Stomach (tissue), 9 donors: ENCODE results near the gene MRPL50. TPM values are rescaled to one million over a fixed set of nuclear protein-coding genes. Genes with fewer than 3 reads are reported as not detected.

Experiments used
- DNase-seq, 2 donors: peaks; one replicate each; pipeline versions ENCODE4 v3.0.0 to v3.0.0-alpha.2; 2013 to 2019
- H3K27ac ChIP-seq, 5 donors: fragments of 200-600 bp in 4 of 5; sonication (generic) in 4 of 5; one replicate each; pipeline ENCODE4 v1.5.1; 2013 to 2019; ENCODE audit warnings: mild to moderate bottlenecking in 1 of 5, moderate library complexity in 1 of 5
- H3K27me3 ChIP-seq, 3 donors: fragments of 200-600 bp; sonication (generic); one replicate each; pipeline ENCODE4 v1.5.1; 2017 to 2019; ENCODE audit warnings: mixed run types in 1 of 3
- H3K36me3 ChIP-seq, 4 donors: fragments of 200-600 bp; sonication (generic); 1 replicate in 3 of 4; 2 replicates in 1 of 4; pipeline ENCODE4 v1.5.1; 2016 to 2019
- H3K4me1 ChIP-seq, 4 donors: fragments of 200-600 bp; sonication (generic); one replicate each; pipeline ENCODE4 v1.5.1; 2016 to 2019
- H3K4me3 ChIP-seq, 4 donors: fragments of 200-600 bp; sonication (generic) in 3 of 4; one replicate each; pipeline ENCODE4 v1.5.1; 2016 to 2019; ENCODE audit warnings: mild to moderate bottlenecking in 1 of 4
- H3K9me3 ChIP-seq, 4 donors: fragments of 200-600 bp; sonication (generic); one replicate each; pipeline ENCODE4 v1.5.1; 2016 to 2019
- EP300 ChIP-seq: sonication (generic); formaldehyde crosslinking; IDR thresholded peaks from one replicate; pipeline ENCODE4 v1.6.1; 2017; ENCODE audit warnings: antibody characterized with exemption
- POLR2A ChIP-seq, 4 donors: fragments of 450-650 bp; IDR thresholded peaks; one replicate each; pipeline ENCODE4 v1.6.1; 2016; ENCODE audit warnings: antibody characterized with exemption in 4 of 4, control low read depth in 2 of 4, mild to moderate bottlenecking in 1 of 4, moderate library complexity in 1 of 4
- POLR2AphosphoS5 ChIP-seq, 3 donors: sonication (generic); formaldehyde crosslinking; IDR thresholded peaks; one replicate each; pipeline ENCODE4 v1.6.1; 2016; ENCODE audit warnings: antibody characterized with exemption in 3 of 3
- WGBS, 5 donors: extraction: QIAGEN DNeasy Blood & Tissue Kit in 3 of 5; methylation state at CpG; one replicate each; pipeline versions ENCODE4 v1.1.5 to v1.1.7; 2013 to 2018; 5-methylcytosine and 5-hydroxymethylcytosine counted together
- intact Hi-C: fragments of 100-400 bp; cut with DNase I; formaldehyde crosslinking; loops from one replicate; pipeline ENCODE4 v1.15.1; 2023; ENCODE audit warnings: low total_unique reads
- polyA plus RNA-seq, 3 donors: library from polyadenylated mRNA; stranded (reverse); fragments of 200-250 nt; gene quantifications; one replicate each; pipeline ENCODE4 v1.2.3, GENCODE V29; 2013
- total RNA-seq, 5 donors: library from RNA; depleted of rRNA; stranded (reverse); fragments of >200 nt; gene quantifications; one replicate each; pipeline versions ENCODE4 v1.1.0 to v1.2.3, GENCODE V29; 2014 to 2016
- TF ChIP-seq, protein P1 (sequence below), 7 experiments: fragments of 450-650 bp in 4 of 7; fragments of 200-600 bp in 3 of 7; sonication (generic) in 3 of 7; IDR thresholded peaks; one replicate each; pipeline ENCODE4 v1.5.1; 2016 to 2019; ENCODE audit warnings: antibody characterized with exemption in 7 of 7, control low read depth in 2 of 7, mild to moderate bottlenecking in 1 of 7
- donor health status: healthy with polysubstance abuse.
- donor health status: Bipolar disorder and iron deficiency.
- donor health status: healthy.

Gene MRPL50
- total and polyA plus RNA-seq, 8 donors, result 0.87 to 46.1 (median 12.0) TPM

DNA sequence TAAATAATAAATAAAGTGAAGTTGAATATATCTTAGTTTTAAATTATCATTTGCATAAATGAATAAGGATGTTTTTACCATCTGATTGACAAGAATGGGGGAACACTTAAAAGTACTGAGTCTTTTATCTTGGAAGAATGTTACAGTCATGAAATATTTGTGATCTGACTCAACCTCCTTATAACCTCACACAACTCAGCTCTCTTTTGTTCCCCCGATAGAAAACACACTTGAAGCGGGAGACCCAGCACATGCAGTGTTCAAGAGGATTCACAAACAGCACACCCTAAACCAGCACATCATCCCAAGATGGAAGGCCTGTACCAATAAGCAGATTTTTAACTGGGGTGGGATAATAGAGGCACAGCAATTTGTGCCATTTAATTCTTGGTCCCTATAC is 29.1 kb downstream of the MRPL50 start:
- Histone ChIP-seq H3K4me3 (no peak overlapping the region), H3K27ac (no peak overlapping the region), H3K36me3 (no peaks in the 10 kb centered on the region), H3K9me3 (peaks cover 0 to 3% (median 0%) of the 10 kb centered on the region in 4 donors), H3K27me3 (no peaks in the 10 kb centered on the region), H3K4me1 (no peaks in the 10 kb centered on the region)
- 75 to 88% (median 85%) methylated on average over 2 of the region's 2 CpGs for whole genome bisulfite sequencing, 5 donors
- intact Hi-C loops, result no loop called here
- TF ChIP-seq, protein P1, sequence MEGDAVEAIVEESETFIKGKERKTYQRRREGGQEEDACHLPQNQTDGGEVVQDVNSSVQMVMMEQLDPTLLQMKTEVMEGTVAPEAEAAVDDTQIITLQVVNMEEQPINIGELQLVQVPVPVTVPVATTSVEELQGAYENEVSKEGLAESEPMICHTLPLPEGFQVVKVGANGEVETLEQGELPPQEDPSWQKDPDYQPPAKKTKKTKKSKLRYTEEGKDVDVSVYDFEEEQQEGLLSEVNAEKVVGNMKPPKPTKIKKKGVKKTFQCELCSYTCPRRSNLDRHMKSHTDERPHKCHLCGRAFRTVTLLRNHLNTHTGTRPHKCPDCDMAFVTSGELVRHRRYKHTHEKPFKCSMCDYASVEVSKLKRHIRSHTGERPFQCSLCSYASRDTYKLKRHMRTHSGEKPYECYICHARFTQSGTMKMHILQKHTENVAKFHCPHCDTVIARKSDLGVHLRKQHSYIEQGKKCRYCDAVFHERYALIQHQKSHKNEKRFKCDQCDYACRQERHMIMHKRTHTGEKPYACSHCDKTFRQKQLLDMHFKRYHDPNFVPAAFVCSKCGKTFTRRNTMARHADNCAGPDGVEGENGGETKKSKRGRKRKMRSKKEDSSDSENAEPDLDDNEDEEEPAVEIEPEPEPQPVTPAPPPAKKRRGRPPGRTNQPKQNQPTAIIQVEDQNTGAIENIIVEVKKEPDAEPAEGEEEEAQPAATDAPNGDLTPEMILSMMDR (IDR thresholded peaks at IDR 0.05), result no peak
- no peak for DNase-seq

DNA sequence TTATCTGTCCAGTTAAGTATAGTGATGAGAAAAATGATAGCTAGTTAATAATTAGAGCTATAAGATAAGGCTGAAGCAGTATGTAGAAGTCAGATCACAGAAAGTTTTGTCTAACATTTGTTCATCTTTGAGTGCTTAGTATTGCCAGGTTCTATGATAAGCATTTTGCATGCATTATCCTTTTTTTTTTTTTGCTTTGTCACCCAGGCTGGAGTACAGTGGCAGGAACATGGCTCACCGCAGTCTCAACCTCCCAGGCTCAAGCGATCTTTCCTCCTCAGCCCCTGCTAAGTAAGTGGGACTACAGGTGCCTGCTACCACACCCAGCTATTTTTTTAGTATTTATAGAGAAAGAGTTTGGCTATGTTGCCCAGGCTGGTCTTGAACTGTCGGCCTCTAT is 31.1 kb downstream of the MRPL50 start:
- DNase-seq, result no peak
- Histone ChIP-seq H3K27ac (no peak overlapping the region), H3K4me3 (no peak overlapping the region), H3K4me1 (no peaks in the 10 kb centered on the region), H3K9me3 (peaks cover 0 to 3% (median 0%) of the 10 kb centered on the region in 4 donors), H3K36me3 (no peaks in the 10 kb centered on the region), H3K27me3 (no peaks in the 10 kb centered on the region)
- whole genome bisulfite sequencing, 5 donors, result 92 to 98% (median 93%) methylated on average over 3 of the region's 3 CpGs
- intact Hi-C loops, result no loop called here
- TF ChIP-seq EP300 (no peak), POLR2AphosphoS5 (IDR thresholded peaks at IDR 0.05) (no peak), POLR2A (IDR thresholded peaks at IDR 0.05) (no peak)
- TF ChIP-seq, protein P1 (IDR thresholded peaks at IDR 0.05), result no peak

DNA sequence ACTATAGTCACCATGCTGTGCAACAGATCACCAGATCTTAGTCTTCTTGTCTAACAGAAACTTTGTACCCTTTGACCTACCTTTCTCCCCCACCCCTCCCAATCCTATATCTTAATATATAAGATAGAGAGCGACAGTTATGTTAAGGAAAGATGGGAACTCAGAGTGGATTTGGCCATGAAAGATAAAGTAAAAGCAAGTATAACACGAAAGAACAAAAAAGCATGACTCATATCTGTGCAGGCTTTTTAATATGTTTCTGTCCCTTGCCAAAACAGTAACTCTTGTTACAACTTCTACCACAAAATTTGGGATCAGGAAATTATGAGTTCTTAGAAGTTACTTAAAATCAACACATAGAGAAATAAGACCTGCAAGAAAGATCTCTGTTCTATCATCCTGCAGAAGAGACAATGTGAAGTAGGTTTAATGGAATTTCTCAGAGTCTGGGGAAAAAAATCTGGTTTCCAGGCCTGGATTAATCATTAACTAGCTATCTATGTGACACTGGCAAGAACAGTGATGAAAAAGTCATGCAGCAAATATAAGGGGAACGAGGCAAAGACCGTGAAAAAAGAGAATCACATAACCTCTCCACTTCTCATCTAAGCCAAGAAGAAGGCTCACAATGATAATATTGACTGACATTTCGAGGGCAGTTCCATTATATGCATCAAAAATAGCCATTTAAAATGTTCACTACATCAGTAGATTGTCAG is 32.2 kb downstream of the MRPL50 start:
- TF ChIP-seq POLR2AphosphoS5 (IDR thresholded peaks at IDR 0.05), result no peak
- no peak for TF ChIP-seq POLR2A (IDR thresholded peaks at IDR 0.05)
- TF ChIP-seq, protein P1 (IDR thresholded peaks at IDR 0.05), result no peak
- TF ChIP-seq EP300, result no peak
- peak in 1 of 2 donors; percentile 9 for DNase-seq
- intact Hi-C loops, result no loop called here
- Histone ChIP-seq H3K36me3 (no peaks in the 10 kb centered on the region), H3K9me3 (no peaks in the 10 kb centered on the region), H3K27ac (no peak overlapping the region), H3K27me3 (no peaks in the 10 kb centered on the region), H3K4me1 (no peaks in the 10 kb centered on the region), H3K4me3 (no peak overlapping the region)
- 32 to 51% (median 37%) methylated on average over 5 of the region's 5 CpGs for WGBS, 5 donors

DNA sequence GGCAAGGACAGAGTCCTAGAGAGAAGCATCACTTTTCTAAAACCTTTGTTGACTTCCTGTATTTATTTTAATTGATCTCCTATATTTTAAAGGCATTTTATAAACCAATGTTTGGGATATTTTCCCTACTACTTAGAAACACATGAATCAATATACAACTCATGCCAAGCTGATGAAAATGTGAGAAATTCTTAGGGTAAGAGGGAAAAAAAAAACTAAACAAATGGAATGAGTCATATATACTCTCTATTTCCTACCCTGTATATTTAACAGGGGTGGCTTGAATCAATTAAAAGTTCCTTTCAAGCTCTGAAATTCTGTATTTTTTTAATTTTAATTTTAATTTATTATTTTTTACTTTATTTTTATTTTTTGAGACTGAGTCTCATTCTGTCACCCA is 33.2 kb downstream of the MRPL50 start:
- intact Hi-C loops, result no loop called here

More for the DNA sequence above, 33.2 kb downstream of the MRPL50 start:
- TF ChIP-seq POLR2A (IDR thresholded peaks at IDR 0.05) (no peak), EP300 (no peak), POLR2AphosphoS5 (IDR thresholded peaks at IDR 0.05) (no peak)
- TF ChIP-seq, protein P1 (IDR thresholded peaks at IDR 0.05), result no peak
- H3K27ac ChIP-seq, result no peak overlapping the region
- H3K9me3 ChIP-seq, result no peaks in the 10 kb centered on the region
- H3K4me3 ChIP-seq, result no peak overlapping the region
- no peaks in the 10 kb centered on the region for H3K36me3 ChIP-seq
- DNase-seq, result no peak
- no peaks in the 10 kb centered on the region for H3K4me1 ChIP-seq
- H3K27me3 ChIP-seq, result no peaks in the 10 kb centered on the region
